GM18951 (cell line): ENCODE data around the gene CRYBB1.

Experiments used
- POLR2A ChIP-seq: IDR thresholded peaks from 4 replicates; pipeline ENCODE4 v1.6.1; 2011; ENCODE audit warnings: mild to moderate bottlenecking; ENCODE audit not compliant: insufficient read length, insufficient read depth; ENCODE audit errors: extremely low read depth
- in situ Hi-C: fragments of 300-500 bp; cut with MboI; formaldehyde crosslinking; loops from one replicate; pipeline ENCODE4 v1.12.0; 2022; ENCODE audit warnings: low sequenced_read_pairs, mixed read lengths, inconsistent platforms; ENCODE audit not compliant: unreplicated experiment

CRYBB1 gene

DNA sequence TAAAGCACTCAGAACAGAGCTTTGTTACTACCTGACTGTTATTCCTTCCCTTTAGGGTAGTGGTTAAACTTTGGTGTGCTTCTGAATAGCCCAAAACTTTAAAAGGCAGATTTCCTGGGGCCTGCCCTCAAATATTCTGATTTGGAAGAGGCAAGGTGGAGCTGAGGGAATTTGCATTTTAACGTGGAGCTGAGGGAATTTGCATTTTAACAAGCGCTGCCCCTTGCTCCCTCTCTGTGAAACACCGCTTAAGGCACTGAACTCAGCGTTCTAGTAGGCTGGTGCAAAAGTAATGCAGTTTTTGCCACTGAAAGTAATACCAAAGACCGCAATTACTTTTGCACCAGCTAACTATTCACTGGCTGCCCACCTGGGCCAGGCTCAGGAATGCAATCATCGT, 62.9 kb downstream of the CRYBB1 start:
- no peak for TF ChIP-seq POLR2A
- in situ Hi-C loops, result no loop called here

DNA sequence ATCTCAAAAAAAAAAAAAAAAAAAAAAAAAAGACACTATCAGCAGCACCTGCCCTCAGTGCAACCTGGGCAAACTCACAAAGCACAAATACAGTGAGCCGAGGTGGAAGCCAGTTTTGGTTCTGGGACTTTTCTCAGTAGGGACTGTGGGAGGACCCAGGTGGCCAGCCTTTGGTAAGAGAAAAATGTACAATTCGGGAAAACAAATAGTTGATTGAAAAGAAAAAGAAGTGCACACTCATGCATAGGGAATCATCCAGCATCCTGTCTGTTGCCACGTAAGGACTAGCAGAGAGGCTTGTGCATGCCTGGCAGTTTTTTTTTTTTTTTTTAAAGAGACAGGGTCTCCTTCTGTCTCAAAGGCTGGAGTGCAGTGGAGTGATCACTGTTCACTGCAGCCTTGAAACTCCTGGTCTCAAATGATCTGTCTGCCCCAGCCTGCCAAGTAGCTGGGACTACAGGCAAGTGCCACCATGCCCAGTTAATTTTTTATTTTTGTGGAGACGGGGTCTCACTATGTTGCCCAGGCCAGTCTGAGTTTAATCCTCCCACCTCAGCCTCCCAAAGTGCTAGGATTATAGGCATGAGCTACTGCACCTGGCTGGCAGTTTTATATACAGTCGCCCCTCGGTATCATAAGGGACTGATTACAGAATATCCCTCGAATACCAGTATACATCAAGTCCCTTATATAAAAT, 64.6 kb downstream of the CRYBB1 start:
- TF ChIP-seq POLR2A, result no peak
- in situ Hi-C loops, result no loop called here

DNA sequence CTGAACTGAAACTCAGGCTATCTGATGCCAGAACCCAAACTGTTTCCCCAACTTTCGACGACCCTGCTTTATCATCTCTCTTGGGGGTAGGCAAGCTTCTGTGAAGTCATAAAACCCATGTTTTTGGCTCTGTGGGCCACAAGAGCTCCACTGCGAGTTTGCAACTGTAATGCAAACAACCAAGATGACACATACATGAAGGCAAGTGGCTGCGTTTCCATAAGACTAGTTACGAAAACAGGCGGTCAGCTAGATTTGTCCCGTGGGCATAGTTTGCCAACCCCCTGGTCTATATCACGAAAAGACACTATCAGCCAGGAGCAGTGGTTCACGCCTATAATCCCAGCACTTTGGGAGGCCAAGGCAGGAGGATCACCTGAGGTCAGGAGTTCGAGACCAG, 65.4 kb downstream of the CRYBB1 start:
- in situ Hi-C loops, result no loop called here
- no peak for TF ChIP-seq POLR2A

DNA sequence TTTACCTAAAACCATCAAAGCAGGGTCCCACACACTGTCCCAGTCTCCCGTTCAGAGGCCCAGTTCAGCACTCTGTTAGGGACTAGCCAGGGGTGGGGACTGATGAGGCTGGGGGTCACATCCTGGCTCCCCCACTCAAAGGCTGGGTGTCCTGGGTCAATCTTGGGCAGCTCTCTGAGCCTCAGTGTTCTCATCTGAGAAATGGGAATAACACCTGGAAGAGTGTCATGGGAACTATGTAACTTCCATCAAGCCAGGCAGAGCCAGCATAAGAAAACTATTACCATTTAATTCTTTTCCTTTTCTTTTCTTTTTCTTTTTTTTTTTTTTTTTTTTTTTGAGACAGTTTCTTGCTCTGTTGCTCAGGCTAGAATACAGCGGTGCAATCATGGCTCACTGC, 66.3 kb downstream of the CRYBB1 start:
- in situ Hi-C loops, result no loop called here
- no peak for TF ChIP-seq POLR2A

DNA sequence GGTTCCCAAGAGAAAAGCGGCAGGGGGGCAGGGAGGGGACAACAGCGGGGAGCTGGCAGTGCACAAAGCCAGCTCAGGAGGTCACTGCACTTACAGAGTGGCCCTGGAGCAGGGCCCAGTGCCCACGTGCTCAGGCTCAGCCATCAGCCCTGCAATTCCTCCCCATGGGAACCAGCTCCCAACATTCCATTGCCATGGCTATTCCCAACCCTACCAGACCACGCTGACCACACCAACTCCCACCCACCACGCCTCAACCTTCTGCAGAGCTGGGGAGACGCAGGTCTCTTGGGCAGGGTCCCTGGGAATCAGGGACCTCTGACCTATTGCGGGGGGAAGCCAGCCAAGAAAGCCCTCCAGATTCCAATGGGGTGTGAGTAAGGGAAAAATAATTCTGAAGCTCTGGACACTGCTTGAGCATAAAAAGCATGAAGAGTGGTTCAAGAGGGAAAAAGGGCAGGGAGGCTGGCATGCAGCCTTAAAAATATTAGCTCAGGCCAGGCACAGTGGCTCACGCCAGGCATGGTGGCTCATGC, 67.3 kb downstream of the CRYBB1 start:
- no peak for TF ChIP-seq POLR2A
- in situ Hi-C loops, result no loop called here

DNA sequence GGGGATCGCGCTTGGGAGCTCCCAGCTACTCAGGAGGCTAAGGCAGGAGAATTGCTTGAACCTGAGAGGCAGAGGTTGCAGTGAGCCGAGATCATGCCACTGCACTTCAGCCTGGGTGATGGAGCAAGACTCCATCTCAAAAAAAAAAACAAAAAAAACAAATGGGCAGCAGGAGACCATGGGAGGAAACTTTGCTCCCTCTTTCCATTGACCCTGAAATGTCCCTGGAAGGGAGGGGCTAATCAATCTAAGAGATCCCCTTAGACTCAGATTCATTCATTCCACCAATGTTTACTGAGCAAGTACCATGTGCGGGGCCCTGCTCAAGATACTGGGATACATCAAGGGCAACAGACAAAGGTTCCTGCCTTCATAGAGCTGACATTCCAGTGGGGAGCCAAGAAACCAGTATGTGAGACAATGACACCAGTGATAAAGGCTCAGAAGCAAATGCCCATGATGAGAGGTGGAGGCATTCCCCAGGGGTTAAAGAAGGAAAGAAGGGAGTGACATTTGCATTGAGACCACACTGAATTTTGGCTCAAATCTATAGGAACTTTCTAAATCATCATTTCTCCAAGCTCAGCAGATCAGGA, 67.8 kb downstream of the CRYBB1 start:
- in situ Hi-C loops, result no loop called here
- TF ChIP-seq POLR2A, result no peak
